AG04449 (cell line): Measurements from ENCODE around the gene EML5.

Experiments used
- CTCF ChIA-PET: fragments of 350-600 bp; formaldehyde crosslinking; extraction: SDS; loops from one replicate; lab custom pipeline; 2021; ENCODE audit warnings: antibody characterized with exemption; lab: Yijun Ruan, JAX
- POLR2A ChIA-PET: fragments of 400-600, 350-600 bp; formaldehyde crosslinking; extraction: SDS; loops from one replicate; lab custom pipeline; 2020; ENCODE audit warnings: antibody characterized with exemption, inconsistent platforms; lab: Yijun Ruan, JAX
- DNase-seq: peaks from one replicate; pipeline ENCODE4 v3.0.0-alpha.2; 2010; ENCODE audit warnings: low read depth, low spot score
- H3K4me3 ChIP-seq: 2 replicates; pipeline ENCODE4 v1.5.1; 2011; ENCODE audit warnings: low read depth, mild to moderate bottlenecking, control low read depth, low read length
- CTCF ChIP-seq: IDR thresholded peaks from one replicate; pipeline ENCODE4 v1.5.1; 2011; ENCODE audit warnings: mild to moderate bottlenecking, moderate library complexity, low read length, control low read depth, inconsistent platforms; ENCODE audit not compliant: insufficient read depth; ENCODE audit errors: missing control alignments

EML5 gene

DNA sequence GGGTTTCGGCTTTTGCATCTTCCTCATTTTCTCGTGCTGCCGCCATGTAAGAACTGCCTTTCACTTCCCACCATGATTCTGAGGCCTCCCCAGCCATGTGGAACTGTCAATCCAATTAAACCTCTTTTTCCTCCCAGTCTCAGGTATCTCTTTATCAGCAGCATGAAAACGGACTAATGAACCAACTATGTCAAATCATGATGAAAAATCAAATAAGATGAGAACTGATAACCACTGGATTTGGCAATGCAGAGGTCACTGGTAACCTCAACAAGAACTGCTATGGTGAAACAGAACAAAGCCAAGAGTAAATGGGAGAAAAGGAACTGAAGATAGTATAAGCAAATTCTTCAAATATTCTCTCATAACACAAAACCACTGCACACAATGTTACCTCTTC, 6.0 kb downstream of the EML5 start:
- no peak for DNase-seq
- ChIA-PET CTCF (interaction anchor here (0.8 kb wide), 1 partner anchor 109 kb away, joined by 3 read pairs; no protein-coding TSS in a partner anchor), POLR2A (no interaction called here)
- TF ChIP-seq CTCF = no peak
- H3K4me3 ChIP-seq = no peak overlapping the region

- CTCF ChIA-PET = no interaction called here
- POLR2A ChIA-PET = no interaction called here
- no peak overlapping the region for H3K4me3 ChIP-seq
- no peak for DNase-seq
- TF ChIP-seq CTCF = no peak
These were observed 6.8 kb downstream of the EML5 start for GRCh38 chr14:88785911-88786310.

DNA sequence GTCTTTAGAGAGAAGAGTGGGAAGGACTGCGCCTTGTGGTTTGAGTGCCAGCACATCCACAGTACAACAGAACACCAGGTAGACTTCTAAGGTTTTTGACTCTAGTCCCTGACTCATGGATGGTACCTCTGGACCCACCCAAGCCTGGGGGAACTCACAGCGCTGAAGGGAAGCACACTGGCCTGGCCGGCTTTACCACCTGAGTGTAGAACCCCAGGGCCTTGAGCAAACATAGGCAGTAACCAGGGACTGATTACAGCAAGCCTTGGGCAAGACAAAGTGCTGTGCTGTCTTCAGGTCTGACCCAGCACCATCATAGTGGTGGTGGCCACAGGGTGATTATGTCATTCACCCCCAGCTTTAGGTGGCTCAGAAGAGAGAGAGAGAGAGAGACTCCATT, 17.2 kb downstream of the EML5 start:
- no peak for TF ChIP-seq CTCF
- H3K4me3 ChIP-seq = no peak overlapping the region
- POLR2A ChIA-PET = no interaction called here
- CTCF ChIA-PET = no interaction called here
- DNase-seq = no peak

GRCh38 chr14:88770736-88771135, 22.0 kb downstream of the EML5 start:
- no peak for DNase-seq
- ChIA-PET POLR2A (no interaction called here), CTCF (no interaction called here)
- TF ChIP-seq CTCF = no peak
- no peak overlapping the region for H3K4me3 ChIP-seq

- DNase-seq = no peak
- no peak for TF ChIP-seq CTCF
- no peak overlapping the region for H3K4me3 ChIP-seq
- ChIA-PET CTCF (no interaction called here), POLR2A (no interaction called here)
These were observed 27.6 kb downstream of the EML5 start for GRCh38 chr14:88765130-88765529.

GRCh38 chr14:88753873-88754272, 38.9 kb downstream of the EML5 start:
- TF ChIP-seq CTCF = no peak
- ChIA-PET CTCF (interaction anchor here (1.1 to 1.2 kb wide), 2 partner anchors 28 to 87 kb away, joined by 3 to 4 read pairs; no protein-coding TSS in a partner anchor), POLR2A (no interaction called here)
- H3K4me3 ChIP-seq = no peak overlapping the region
- no peak for DNase-seq
